ENCODE results near the gene USP6NL.

DNA sequence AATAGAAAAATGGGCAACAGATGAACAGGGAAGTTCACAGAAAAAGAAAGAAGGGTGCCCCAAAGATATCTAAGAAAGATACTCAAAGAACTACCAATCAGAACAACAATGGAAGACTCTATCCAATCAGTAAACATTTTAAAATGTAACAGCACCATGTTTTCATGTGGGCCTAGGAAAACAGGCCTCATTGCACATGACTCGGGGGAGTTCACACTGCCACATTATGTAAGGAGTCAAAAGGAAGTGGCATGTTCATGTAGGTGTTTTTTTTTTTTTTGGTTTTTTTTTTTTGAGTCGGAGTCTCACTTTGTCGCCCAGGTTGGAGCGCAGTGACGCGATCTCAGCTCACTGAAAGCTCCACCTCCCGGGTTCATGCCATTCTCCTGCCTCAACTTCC is 132.2 kb downstream of the USP6NL start:
- no peak for TF ChIP-seq EZH2phosphoT487 (IDR thresholded peaks at IDR 0.05; ENCODE audit: borderline replicate concordance)
- TF ChIP-seq, protein P1, sequence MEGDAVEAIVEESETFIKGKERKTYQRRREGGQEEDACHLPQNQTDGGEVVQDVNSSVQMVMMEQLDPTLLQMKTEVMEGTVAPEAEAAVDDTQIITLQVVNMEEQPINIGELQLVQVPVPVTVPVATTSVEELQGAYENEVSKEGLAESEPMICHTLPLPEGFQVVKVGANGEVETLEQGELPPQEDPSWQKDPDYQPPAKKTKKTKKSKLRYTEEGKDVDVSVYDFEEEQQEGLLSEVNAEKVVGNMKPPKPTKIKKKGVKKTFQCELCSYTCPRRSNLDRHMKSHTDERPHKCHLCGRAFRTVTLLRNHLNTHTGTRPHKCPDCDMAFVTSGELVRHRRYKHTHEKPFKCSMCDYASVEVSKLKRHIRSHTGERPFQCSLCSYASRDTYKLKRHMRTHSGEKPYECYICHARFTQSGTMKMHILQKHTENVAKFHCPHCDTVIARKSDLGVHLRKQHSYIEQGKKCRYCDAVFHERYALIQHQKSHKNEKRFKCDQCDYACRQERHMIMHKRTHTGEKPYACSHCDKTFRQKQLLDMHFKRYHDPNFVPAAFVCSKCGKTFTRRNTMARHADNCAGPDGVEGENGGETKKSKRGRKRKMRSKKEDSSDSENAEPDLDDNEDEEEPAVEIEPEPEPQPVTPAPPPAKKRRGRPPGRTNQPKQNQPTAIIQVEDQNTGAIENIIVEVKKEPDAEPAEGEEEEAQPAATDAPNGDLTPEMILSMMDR (conservative IDR thresholded peaks at IDR 0.05; ENCODE audit: low read length) = no peak
